HG03039 (cell line): ENCODE data around the gene FHAD1.
"Not testable (repeated sequence)": the region's sequence is repeated elsewhere in the genome, so short reads cannot be mapped to it uniquely, and the experiment has no call there.

ENCODE experiments used
- ATAC-seq: cut with Tn5 transposase; IDR thresholded peaks from one replicate; pipeline ENCODE4 v1.9.1; 2021; ENCODE audit warnings: mild to moderate bottlenecking, moderate library complexity; ENCODE audit not compliant: unreplicated experiment

Gene FHAD1

GRCh38 chr1:15362096-15362736 is 115.2 kb downstream of the FHAD1 start:
- ATAC-seq: no peak

DNA sequence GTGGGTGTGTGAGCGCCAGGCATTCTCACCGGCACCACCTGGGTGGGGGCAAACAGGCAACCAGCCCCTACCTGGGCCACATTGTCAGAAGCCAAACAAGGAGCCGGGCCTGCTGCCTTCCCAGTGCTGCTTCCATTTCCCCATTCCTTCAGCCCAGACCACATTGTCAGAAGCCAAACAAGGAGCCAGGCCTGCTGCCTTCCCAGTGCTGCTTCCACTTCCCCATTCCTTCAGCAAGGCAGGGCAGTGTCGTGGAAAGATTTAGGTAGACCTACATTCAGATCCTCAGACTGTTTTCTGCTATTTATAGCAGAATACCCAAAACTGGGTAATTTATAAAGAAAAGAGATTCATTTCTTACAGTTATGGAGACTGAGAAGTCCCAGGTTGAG is 115.7 kb downstream of the FHAD1 start:
- ATAC-seq: no peak

DNA sequence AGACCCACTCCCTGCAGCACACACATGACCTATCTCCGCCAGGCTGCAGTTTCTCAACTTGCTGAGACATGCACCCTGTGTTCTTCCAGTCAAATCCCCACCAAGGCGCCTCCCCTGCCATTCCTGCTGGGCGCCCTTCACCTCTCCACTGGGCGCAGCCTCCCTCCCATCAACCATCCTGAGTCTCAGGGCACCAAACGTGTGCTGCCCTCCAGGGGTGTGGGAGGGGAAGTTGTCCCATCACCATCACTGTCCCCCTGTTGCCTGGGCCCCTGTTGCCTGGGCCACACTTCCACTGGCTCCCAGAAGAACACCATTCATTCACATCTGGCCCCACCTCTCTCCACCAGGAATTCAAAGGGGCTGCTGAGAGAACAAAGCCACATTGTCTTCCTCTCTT is 117.7 kb downstream of the FHAD1 start:
- no peak for ATAC-seq

DNA sequence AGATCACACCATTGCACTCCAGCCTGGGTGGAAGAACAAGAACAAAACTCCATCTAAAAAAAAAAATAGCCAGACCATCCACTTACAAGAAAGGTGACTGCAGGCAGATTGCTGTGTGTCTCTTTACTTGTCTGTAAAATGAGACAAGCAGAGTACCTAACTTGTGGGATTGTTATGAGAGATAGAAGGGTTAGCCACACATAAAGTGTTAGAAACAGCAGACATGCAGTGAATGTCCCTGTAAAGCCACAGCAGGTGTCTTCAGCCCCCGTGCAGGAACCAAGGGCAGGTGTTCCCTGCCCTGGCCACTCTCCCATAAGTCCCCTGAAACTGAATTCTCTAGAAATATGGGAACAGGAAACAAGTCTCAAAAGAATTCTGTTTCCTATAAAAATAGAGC is 121.9 kb downstream of the FHAD1 start:
- no peak for ATAC-seq

DNA sequence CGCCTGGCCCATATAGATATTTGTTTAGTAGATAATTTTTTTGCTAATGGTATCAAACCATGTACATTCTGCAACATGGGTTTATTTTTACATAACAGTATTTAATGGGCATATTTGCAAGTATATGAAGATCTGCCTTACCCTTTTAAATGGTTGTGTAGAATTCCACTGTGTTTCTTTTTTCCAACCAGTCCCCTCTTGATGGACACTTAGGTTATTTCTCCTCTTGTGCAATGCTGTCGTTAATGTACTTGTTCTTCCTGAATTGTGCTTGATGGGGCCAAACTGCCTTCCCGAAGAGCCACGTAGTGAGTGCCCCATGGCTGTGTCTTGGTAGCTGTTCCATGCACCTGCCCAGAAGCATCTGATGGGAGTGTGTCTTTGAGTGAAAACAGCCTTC is 123.2 kb downstream of the FHAD1 start:
- ATAC-seq: no peak

DNA sequence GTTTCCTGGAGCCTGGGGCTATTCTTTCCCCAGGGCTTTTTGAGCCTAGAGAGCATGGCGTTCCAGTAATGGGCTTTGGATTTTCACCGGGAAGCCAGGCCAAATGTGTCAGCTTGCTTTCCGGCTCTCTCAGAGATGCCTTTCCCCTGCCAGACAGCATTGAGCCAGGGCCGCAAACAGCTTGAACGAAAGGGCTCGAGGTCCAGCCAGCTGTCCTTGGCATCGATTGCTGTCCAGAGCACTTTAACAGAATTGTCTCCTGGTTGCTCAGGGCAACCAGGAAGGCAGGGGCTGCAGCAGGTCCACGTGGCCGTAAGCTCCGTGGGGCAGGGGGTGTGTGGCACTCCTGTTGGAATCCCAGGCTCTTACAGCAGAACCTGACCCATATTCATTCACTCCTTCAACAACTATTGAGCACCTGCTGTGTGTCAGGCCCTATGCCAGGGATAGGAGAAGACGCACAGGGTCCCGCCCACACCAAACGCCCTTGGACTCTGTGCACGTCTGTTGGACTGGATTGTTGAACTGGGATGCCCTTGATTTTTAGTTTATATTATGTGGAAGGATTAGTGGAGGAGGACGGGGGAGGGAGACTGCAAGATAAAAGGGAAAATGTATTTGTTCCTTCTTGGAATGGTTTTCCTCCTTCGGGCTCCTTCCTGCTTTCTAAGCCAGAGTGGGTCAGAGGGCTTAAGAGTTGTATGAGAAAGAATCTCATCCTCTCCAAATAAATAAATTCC is 123.9 kb downstream of the FHAD1 start:
- no peak for ATAC-seq

DNA sequence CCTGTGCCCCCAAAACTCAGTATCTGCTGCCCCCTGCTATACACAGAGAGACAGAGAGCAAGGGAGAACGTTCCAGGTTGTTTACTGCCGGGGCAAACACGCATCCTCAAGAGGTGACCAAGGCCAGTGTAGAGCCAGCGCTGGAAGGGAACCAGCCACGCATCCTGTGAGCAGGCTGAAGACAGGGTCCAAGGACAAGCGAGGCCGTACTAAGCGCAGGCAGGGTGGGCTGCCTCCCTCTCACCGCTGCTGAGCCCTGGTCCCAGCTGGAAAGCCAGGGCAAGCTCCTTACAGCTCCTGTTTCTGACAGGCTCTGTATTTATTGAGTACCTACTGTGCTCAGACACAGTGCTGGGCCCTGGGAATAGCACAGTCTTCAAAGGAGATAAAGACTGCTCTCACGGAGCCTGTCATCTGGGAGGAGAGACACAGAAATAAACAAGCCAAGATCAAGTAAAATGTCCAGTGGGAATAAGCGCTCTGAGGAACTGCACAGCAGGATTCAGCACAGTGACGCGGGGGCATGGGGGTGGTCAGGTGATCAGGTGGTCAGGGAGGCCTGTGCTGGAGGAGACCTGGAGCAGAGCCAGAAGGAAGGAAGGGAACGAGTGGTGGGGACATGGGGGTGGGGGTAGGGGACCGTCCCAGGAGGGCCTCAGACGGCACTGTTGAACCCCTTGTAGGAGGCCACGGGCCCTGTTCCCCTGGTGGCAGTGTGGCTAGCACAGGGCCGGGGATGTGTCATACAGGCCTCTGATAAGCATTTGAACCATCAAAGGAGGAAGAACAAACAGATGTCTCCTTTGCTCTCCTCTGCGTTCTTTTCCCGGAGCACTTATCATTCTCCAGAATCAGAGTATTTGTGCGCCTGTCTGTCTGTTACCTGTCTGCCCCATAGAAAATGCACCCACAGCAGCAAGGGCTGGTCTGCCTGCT is 124.9 kb downstream of the FHAD1 start:
- no peak for ATAC-seq

DNA sequence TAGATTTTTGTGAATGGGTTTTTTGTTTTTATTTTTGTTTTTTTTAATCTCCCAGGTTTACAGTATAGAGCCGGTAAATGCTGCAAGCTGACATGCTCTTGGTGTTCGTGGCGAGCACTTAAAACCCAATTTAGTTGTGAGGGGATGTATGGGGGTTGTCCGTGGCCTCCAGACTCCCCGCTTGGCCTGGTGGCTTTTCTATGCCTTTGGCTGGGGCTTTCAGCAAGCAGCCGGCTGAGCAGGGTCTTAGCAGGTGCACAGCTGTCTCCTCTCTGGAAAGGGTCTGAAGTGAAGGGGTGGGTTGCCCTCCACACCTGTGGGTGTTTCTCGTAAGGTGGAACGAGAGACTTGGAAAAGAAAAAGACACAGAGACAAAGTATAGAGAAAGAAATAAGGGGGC is 131.7 kb downstream of the FHAD1 start:
- no peak for ATAC-seq

- ATAC-seq: not testable (repeated sequence)
Observed at GRCh38 chr1:15379151-15379550, 132.1 kb downstream of the FHAD1 start.

GRCh38 chr1:15380601-15381508 is 133.8 kb downstream of the FHAD1 start:
- no peak for ATAC-seq

GRCh38 chr1:15381805-15382204 is 134.8 kb downstream of the FHAD1 start:
- no peak for ATAC-seq

- ATAC-seq: no peak
Observed at GRCh38 chr1:15382601-15383518, 135.8 kb downstream of the FHAD1 start.

GRCh38 chr1:15383810-15384209 is 136.8 kb downstream of the FHAD1 start:
- ATAC-seq: peak; percentile 8

DNA sequence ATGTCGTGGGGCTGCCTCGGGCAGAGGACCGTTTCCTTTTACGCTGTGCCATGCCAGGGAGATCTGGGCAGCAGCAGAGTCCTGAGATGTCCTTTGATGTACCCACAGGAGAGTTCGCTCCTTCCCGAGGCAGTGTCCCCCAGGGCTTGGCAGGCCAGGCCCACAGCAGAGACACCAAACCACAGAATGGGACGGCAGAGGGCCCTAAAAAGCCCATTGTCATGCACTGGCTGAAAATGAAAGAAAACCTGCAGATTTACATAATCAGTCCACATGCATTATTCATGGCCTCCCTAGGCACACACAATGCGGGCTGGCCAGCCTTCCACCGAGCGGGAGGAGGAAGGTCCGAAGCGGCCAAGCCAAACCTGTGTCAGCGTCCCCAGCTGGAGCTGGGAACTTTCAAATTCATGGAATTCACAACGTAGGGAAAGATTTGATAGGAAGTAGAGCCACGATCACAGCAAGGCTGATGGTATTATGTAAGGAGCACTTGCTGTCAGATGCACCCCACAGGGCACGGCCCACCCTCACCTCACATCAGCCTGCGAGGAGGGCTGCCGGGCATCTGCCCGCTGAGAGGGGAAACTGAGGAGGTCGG is 137.4 kb downstream of the FHAD1 start:
- ATAC-seq: peak; percentile 62

GRCh38 chr1:15385420-15385819 is 138.4 kb downstream of the FHAD1 start:
- ATAC-seq: no peak

- no peak for ATAC-seq
Observed at GRCh38 chr1:15386164-15386749, 139.2 kb downstream of the FHAD1 start.

GRCh38 chr1:15388201-15388880 is 141.3 kb downstream of the FHAD1 start:
- no peak for ATAC-seq

DNA sequence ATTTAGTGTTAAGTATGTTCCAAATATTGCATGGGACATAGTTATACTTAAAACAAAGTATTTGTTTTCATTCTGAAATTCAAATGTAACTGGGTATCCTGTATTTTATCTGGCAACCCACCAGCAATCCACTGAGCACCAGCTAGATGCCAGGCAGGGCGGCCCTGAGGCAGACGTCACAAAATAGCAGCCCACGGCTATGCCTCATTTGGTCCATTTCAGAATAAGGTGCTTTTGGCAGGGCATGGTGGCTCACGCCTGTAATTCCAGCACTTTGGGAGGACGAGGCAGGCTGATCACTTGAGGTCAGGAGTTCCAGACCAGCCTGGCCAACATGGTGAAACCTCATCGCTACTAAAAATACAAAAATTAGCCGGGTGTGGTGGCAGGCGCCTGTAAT is 142.8 kb downstream of the FHAD1 start:
- ATAC-seq: not testable (repeated sequence)
